GM12878 (cell line): ENCODE results near the gene APCDD1L. TPM values are rescaled to one million over a fixed set of nuclear protein-coding genes. Genes with fewer than 3 reads are reported as not detected.

Experiments
- ATAC-seq: fragments of 200-7000 bp; cut with Tn5 transposase; 3 replicates; pipeline ENCODE4 v1.9.1; 2020; ENCODE audit warnings: mild to moderate bottlenecking, moderate library complexity
- BruUV-seq: library from RNA; stranded (reverse); fragments of 400-500 nt; replicated peaks from 2 replicates; lab custom pipeline; 2021; lab: Mats Ljungman, UMichigan
- CTCF ChIA-PET: fragments of 300-600 bp; sonication (Branson Sonifier 250); formaldehyde crosslinking; extraction: SDS; loops from one replicate; lab custom pipeline; 2021; ENCODE audit warnings: inconsistent platforms; lab: Yijun Ruan, JAX
- POLR2A ChIA-PET: fragments of 350-600 bp; formaldehyde crosslinking; extraction: SDS; loops from one replicate; lab custom pipeline; 2021; ENCODE audit warnings: inconsistent platforms; lab: Charles Lee
- RAD21 ChIA-PET: fragments of 300-600 bp; sonication (Branson Sonifier 250); formaldehyde crosslinking; loops from one replicate; lab custom pipeline; 2023; ENCODE audit warnings: antibody characterized with exemption; ENCODE audit not compliant: unreplicated experiment; lab: Charles Lee
- SMC1A ChIA-PET: fragments of 300-600 bp; sonication (Branson Sonifier 250); formaldehyde crosslinking; loops from one replicate; lab custom pipeline; 2023; ENCODE audit not compliant: unreplicated experiment, uncharacterized antibody; lab: Charles Lee
- DNase-seq: peaks from one replicate; pipeline ENCODE4 v3.0.0-alpha.2; 2011; ENCODE audit warnings: low read depth, low spot score
- FAIRE-seq: peaks from 3 replicates; lab custom pipeline; 2011; peaks lifted over from hg19 to GRCh38; lab: Jason Lieb, UNC
- H2AFZ ChIP-seq: 2 replicates; pipeline ENCODE4 v1.6.0; 2011; ENCODE audit warnings: low read depth, low read length, control low read depth; ENCODE audit not compliant: control insufficient read depth
- H3K27ac ChIP-seq: 2 replicates; pipeline ENCODE4 v1.5.1; 2011; ENCODE audit warnings: control low read depth; ENCODE audit not compliant: control insufficient read depth, insufficient read depth
- H3K27me3 ChIP-seq, 2 experiments: replicated peaks in 1 of 2; 2 replicates each; pipeline versions ENCODE4 v1.6.0 to v1.6.1; 2011; ENCODE audit warnings: low read length in 1 of 2; ENCODE audit not compliant: control insufficient read depth in 2 of 2, insufficient read depth in 2 of 2
- H3K36me3 ChIP-seq, 2 experiments: 2 replicates each; pipeline ENCODE4 v1.5.1; 2011; ENCODE audit warnings: low read length in 1 of 2; ENCODE audit not compliant: control insufficient read depth in 2 of 2, insufficient read depth in 2 of 2
- H3K4me1 ChIP-seq: 2 replicates; pipeline ENCODE4 v1.6.1; 2011; ENCODE audit warnings: mild to moderate bottlenecking, low read length, moderate library complexity, mixed read lengths; ENCODE audit not compliant: control insufficient read depth, insufficient read depth
- H3K4me2 ChIP-seq: 2 replicates; pipeline ENCODE4 v1.6.0; 2011; ENCODE audit warnings: control low read depth; ENCODE audit not compliant: control insufficient read depth, insufficient read depth
- H3K4me3 ChIP-seq: fragments of 200-600 bp; sonication (generic); 2 replicates; pipeline ENCODE4 v1.5.1; 2016
- H3K79me2 ChIP-seq: 2 replicates; pipeline ENCODE4 v1.6.0; 2011; ENCODE audit warnings: low read length; ENCODE audit not compliant: control insufficient read depth, insufficient read depth
- H3K9ac ChIP-seq: 2 replicates; pipeline ENCODE4 v1.8.0; 2011; ENCODE audit warnings: low read length, control low read depth, mixed read lengths; ENCODE audit not compliant: control insufficient read depth, insufficient read depth
- H3K9me3 ChIP-seq: replicated peaks from 3 replicates; pipeline ENCODE4 v1.5.1; 2011; ENCODE audit warnings: mild to moderate bottlenecking, low read length; ENCODE audit not compliant: control insufficient read depth, insufficient read depth
- H4K20me1 ChIP-seq: 2 replicates; pipeline ENCODE4 v1.6.0; 2011; ENCODE audit not compliant: control insufficient read depth, insufficient read depth
- CEBPB ChIP-seq, 2 experiments: fragments of 150-350 bp in 1 of 2; IDR thresholded peaks; 2 replicates each; pipeline ENCODE4 v1.6.1; 2012 to 2014; ENCODE audit warnings: low read depth in 2 of 2, low read length in 2 of 2, borderline replicate concordance in 1 of 2, inconsistent platforms in 1 of 2
- ETV6 ChIP-seq, 2 experiments: fragments of 450-650 bp in 1 of 2; IDR thresholded peaks in 1 of 2; conservative IDR thresholded peaks in 1 of 2; 2 replicates each; pipeline ENCODE4 v1.6.1; 2014; ENCODE audit warnings: antibody characterized with exemption in 1 of 2, borderline replicate concordance in 1 of 2, low read depth in 1 of 2, mild to moderate bottlenecking in 1 of 2, moderate library complexity in 1 of 2
- KAT2A ChIP-seq: conservative IDR thresholded peaks from 2 replicates; pipeline ENCODE4 v1.6.1; 2011; ENCODE audit warnings: low read depth, low read length; ENCODE audit not compliant: control insufficient read depth
- KDM1A ChIP-seq: fragments of 200-600 bp; sonication (generic); IDR thresholded peaks from 2 replicates; pipeline ENCODE4 v1.6.1; 2016; ENCODE audit warnings: borderline replicate concordance
- KLF5 ChIP-seq: fragments of 450-650 bp; IDR thresholded peaks from 2 replicates; pipeline ENCODE4 v1.6.1; 2014; ENCODE audit warnings: mild to moderate bottlenecking; ENCODE audit not compliant: partially characterized antibody
- LARP7 ChIP-seq: fragments of 450-650 bp; IDR thresholded peaks from 2 replicates; pipeline ENCODE4 v1.6.1; 2017; ENCODE audit warnings: mild to moderate bottlenecking
- MEF2B ChIP-seq: fragments of 450-650 bp; IDR thresholded peaks from 2 replicates; pipeline ENCODE4 v1.6.1; 2018; ENCODE audit warnings: mild to moderate bottlenecking, moderate library complexity; ENCODE audit not compliant: partially characterized antibody, poor library complexity, severe bottlenecking
- RAD21 ChIP-seq: IDR thresholded peaks from 2 replicates; pipeline ENCODE4 v1.6.1; 2011; ENCODE audit warnings: mild to moderate bottlenecking, low read depth, low read length, moderate library complexity; ENCODE audit not compliant: insufficient read depth
- RBBP5 ChIP-seq: fragments of 200-600 bp; sonication (generic); conservative IDR thresholded peaks from 2 replicates; pipeline ENCODE4 v1.6.1; 2016
- TARDBP ChIP-seq: IDR thresholded peaks from 2 replicates; pipeline ENCODE4 v1.6.1; 2016; ENCODE audit warnings: borderline replicate concordance
- YY1 ChIP-seq: IDR thresholded peaks from 2 replicates; pipeline ENCODE4 v1.6.1; 2011; ENCODE audit warnings: low read depth, mild to moderate bottlenecking, low read length
- ZSCAN29 ChIP-seq: fragments of 450-650 bp; IDR thresholded peaks from 2 replicates; pipeline ENCODE4 v1.6.1; 2017; ENCODE audit warnings: mild to moderate bottlenecking, moderate library complexity
- WGBS: methylation state at CpG from one replicate; pipeline ENCODE4 v1.1.6; 2016; ENCODE audit warnings: low lambda C conversion rate; ENCODE audit not compliant: insufficient replicate concordance, insufficient coverage; ENCODE audit errors: missing lambda C conversion rate; 5-methylcytosine and 5-hydroxymethylcytosine counted together
- in situ Hi-C: fragments of 300-500 bp; cut with MboI; formaldehyde crosslinking; loops from 9 replicates; pipeline ENCODE4 v1.14.3; 2018; ENCODE audit warnings: mixed read lengths
- intact Hi-C: fragments of 100-400 bp; cut with micrococcal nuclease; formaldehyde crosslinking; loops from one replicate; pipeline ENCODE4 v1.14.2; 2022; ENCODE audit not compliant: unreplicated experiment
- polyA plus RNA-seq, 11 experiments: library from polyadenylated mRNA; depleted of rRNA in 4 of 11; unstranded in 6 of 11; stranded (reverse) in 5 of 11; fragments of >200 nt; fragmentation: Nextera tagmentation in 4 of 11; fragmentation: Illumina TruSeq in 1 of 11; extraction: Ambion mirVana in 4 of 11; extraction: Trizol in 1 of 11; gene quantifications; 1 replicate in 1 of 11; 2 replicates in 10 of 11; pipeline versions ENCODE4 v1.2.1 to v1.2.3, GENCODE V29; 2011 to 2016; ENCODE audit warnings: inconsistent platforms in 2 of 11, missing spikeins in 2 of 11, low read depth in 1 of 11
- total RNA-seq, 4 experiments: library from RNA; depleted of rRNA in 3 of 4; stranded (reverse); fragments of >200 nt in 3 of 4; fragmentation: Illumina TruSeq in 1 of 4; extraction: Trizol in 1 of 4; gene quantifications; 2 replicates each; pipeline versions ENCODE4 v1.2.1 to v1.2.3, GENCODE V29; 2013 to 2021
- TF ChIP-seq, protein P1 (sequence below): IDR thresholded peaks from 2 replicates; pipeline ENCODE4 v1.6.1; 2012; ENCODE audit warnings: low read length, inconsistent platforms
- TF ChIP-seq, protein P2 (sequence below): fragments of 450-650 bp; formaldehyde crosslinking; IDR thresholded peaks from 2 replicates; pipeline ENCODE4 v1.4.0; 2020; ENCODE audit warnings: mild to moderate bottlenecking, moderate library complexity
- TF ChIP-seq, protein P3 (sequence below): fragments of 150-350 bp; IDR thresholded peaks from 2 replicates; pipeline ENCODE4 v1.6.1; 2014; ENCODE audit warnings: mild to moderate bottlenecking, low read depth, low read length

Gene APCDD1L
- total and polyA plus RNA-seq, 10 of the 15 experiments (the other 5 are each of a cell fraction or from before 2014, with no cell fraction given) = 0.14 to 0.50 TPM; not detected in 8

DNA sequence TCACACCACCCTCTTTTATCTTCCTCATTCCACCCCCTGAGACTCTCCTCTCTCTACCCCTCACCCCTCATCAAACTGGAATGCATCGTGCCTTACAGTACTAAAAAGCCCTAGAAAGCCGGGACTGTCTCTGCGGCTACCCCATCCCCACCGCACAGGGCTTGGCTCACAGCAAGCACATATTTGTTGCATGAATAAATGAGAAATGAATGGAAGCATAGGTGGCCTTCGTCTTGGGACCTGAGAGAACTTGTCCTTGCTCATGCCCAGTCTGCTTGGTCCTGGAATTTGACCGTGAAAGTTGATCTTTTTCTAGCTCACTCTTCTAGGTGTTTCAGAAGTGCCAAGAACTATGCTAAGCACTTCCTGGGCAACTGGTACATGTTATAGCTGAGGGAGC is 53.3 kb downstream of the APCDD1L start (continued):
- TF ChIP-seq MEF2B = no peak
- no peak for TF ChIP-seq KDM1A
- no peak for TF ChIP-seq YY1
- no peak for TF ChIP-seq ETV6 (conservative IDR thresholded peaks at IDR 0.05 in 1 of 2, IDR thresholded peaks at IDR 0.05 in 1 of 2; ENCODE audit: borderline replicate concordance in 1 of 2, low read depth in 1 of 2)
- TF ChIP-seq CEBPB (IDR thresholded peaks at IDR 0.05; ENCODE audit: borderline replicate concordance in 1 of 2, low read depth in 2 of 2, low read length in 2 of 2) = no peak

DNA sequence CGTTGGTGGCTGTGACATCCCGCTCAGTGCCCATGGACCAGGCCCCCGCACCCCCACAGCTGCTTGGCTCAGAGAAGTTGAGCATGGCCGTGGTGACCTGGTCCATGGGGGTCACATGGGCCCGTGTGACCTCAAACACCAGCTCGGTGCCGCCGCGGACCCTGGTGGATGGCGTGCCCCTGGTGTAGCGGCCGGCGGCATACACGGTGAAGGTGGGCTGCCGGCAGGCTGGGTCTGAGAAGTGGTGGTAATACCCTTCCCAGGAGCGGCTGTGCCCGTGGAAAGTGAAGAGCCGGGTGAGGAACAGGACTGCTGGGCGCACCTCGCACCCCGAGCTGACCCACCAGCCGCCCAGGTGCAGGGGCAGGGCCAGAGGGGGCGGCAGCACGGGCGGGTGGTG is 54.1 kb downstream of the APCDD1L start:
- H4K20me1 ChIP-seq = no peaks in the 10 kb centered on the region
- ChIA-PET SMC1A (no interaction called here), RAD21 (no interaction called here), POLR2A (interaction anchor here (0.5 kb wide), 1 partner anchor 114 kb away, joined by 3 read pairs; no protein-coding TSS in a partner anchor), CTCF (interaction anchor here (2.1 kb wide), 1 partner anchor 13 kb away, joined by 5 read pairs; no protein-coding TSS in a partner anchor)
- intact Hi-C loops = no loop called here
- no peaks in the 10 kb centered on the region for H3K27me3 ChIP-seq
- no peak for FAIRE-seq
- BruUV-seq = no TSS peak
- no peaks in the 10 kb centered on the region for H3K36me3 ChIP-seq
- no peak overlapping the region for H2AFZ ChIP-seq
- H3K4me1 ChIP-seq = peaks cover 27% of the 10 kb centered on the region
- no peak overlapping the region for H3K4me3 ChIP-seq
- no peak overlapping the region for H3K9ac ChIP-seq
- DNase-seq = no peak
- no peaks in the 10 kb centered on the region; the same call in 2 of the 3 replicates for H3K9me3 ChIP-seq
- in situ Hi-C loops = loop anchor here (25.0 kb wide), 1 partner anchor 176 kb away; no protein-coding TSS in a partner anchor
- no peak overlapping the region for H3K27ac ChIP-seq
- 96% methylated on average over 24 of the region's 25 CpGs for WGBS
- H3K4me2 ChIP-seq = no peak overlapping the region
- no peak for ATAC-seq
- no peaks in the 10 kb centered on the region for H3K79me2 ChIP-seq
- TF ChIP-seq CEBPB (IDR thresholded peaks at IDR 0.05; ENCODE audit: borderline replicate concordance in 1 of 2, low read depth in 2 of 2, low read length in 2 of 2) (no peak), ZSCAN29 (no peak), KAT2A (no peak), RBBP5 (no peak), KLF5 (no peak), TARDBP (no peak), YY1 (no peak), RAD21 (no peak), LARP7 (no peak)
- TF ChIP-seq, protein P1, sequence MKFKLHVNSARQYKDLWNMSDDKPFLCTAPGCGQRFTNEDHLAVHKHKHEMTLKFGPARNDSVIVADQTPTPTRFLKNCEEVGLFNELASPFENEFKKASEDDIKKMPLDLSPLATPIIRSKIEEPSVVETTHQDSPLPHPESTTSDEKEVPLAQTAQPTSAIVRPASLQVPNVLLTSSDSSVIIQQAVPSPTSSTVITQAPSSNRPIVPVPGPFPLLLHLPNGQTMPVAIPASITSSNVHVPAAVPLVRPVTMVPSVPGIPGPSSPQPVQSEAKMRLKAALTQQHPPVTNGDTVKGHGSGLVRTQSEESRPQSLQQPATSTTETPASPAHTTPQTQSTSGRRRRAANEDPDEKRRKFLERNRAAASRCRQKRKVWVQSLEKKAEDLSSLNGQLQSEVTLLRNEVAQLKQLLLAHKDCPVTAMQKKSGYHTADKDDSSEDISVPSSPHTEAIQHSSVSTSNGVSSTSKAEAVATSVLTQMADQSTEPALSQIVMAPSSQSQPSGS = no peak
- TF ChIP-seq, protein P2, sequence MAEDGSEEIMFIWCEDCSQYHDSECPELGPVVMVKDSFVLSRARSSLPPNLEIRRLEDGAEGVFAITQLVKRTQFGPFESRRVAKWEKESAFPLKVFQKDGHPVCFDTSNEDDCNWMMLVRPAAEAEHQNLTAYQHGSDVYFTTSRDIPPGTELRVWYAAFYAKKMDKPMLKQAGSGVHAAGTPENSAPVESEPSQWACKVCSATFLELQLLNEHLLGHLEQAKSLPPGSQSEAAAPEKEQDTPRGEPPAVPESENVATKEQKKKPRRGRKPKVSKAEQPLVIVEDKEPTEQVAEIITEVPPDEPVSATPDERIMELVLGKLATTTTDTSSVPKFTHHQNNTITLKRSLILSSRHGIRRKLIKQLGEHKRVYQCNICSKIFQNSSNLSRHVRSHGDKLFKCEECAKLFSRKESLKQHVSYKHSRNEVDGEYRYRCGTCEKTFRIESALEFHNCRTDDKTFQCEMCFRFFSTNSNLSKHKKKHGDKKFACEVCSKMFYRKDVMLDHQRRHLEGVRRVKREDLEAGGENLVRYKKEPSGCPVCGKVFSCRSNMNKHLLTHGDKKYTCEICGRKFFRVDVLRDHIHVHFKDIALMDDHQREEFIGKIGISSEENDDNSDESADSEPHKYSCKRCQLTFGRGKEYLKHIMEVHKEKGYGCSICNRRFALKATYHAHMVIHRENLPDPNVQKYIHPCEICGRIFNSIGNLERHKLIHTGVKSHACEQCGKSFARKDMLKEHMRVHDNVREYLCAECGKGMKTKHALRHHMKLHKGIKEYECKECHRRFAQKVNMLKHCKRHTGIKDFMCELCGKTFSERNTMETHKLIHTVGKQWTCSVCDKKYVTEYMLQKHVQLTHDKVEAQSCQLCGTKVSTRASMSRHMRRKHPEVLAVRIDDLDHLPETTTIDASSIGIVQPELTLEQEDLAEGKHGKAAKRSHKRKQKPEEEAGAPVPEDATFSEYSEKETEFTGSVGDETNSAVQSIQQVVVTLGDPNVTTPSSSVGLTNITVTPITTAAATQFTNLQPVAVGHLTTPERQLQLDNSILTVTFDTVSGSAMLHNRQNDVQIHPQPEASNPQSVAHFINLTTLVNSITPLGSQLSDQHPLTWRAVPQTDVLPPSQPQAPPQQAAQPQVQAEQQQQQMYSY = no peak
- TF ChIP-seq, protein P3, sequence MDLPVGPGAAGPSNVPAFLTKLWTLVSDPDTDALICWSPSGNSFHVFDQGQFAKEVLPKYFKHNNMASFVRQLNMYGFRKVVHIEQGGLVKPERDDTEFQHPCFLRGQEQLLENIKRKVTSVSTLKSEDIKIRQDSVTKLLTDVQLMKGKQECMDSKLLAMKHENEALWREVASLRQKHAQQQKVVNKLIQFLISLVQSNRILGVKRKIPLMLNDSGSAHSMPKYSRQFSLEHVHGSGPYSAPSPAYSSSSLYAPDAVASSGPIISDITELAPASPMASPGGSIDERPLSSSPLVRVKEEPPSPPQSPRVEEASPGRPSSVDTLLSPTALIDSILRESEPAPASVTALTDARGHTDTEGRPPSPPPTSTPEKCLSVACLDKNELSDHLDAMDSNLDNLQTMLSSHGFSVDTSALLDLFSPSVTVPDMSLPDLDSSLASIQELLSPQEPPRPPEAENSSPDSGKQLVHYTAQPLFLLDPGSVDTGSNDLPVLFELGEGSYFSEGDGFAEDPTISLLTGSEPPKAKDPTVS = no peak
